Sigmoid colon (tissue), 4 donors: ENCODE results near the gene MAMSTR.

Source experiments
- CTCF ChIP-seq, 4 experiments: fragments of 450-650 bp in 3 of 4; fragments of 200-600 bp in 1 of 4; IDR thresholded peaks; one replicate each; pipeline ENCODE4 v1.5.1; 2016 to 2019; ENCODE audit warnings: antibody characterized with exemption in 4 of 4, mild to moderate bottlenecking in 3 of 4, moderate library complexity in 2 of 4
- POLR2A ChIP-seq, 2 donors: fragments of 450-650 bp; IDR thresholded peaks; one replicate each; pipeline ENCODE4 v1.6.1; 2016; ENCODE audit warnings: antibody characterized with exemption in 2 of 2, mild to moderate bottlenecking in 2 of 2, moderate library complexity in 2 of 2
- POLR2AphosphoS5 ChIP-seq, 4 donors: sonication (generic); formaldehyde crosslinking; IDR thresholded peaks; one replicate each; pipeline ENCODE4 v1.6.1; 2017; ENCODE audit warnings: antibody characterized with exemption in 4 of 4

DNA sequence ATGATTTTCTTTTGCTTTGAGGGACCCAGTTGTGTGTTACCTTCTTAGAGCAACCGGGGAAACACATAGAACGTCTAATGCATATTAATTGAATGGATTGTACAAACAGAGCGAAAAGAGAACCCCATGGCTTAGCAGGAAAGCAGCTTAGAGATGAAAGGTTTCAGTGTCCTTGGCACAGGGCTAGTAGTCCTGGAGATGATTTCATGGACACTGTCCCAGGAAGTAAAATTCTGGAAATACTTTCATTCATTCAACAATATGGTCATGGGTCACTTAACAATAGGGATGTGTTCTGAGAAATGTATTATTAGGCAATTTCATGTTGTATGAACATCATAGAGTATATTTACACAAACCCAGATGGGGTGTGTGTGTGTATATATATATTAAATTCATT, 33.4 kb downstream of the MAMSTR start:
- TF ChIP-seq CTCF (IDR thresholded peaks at IDR 0.05) (no peak), POLR2AphosphoS5 (IDR thresholded peaks at IDR 0.05) (no peak), POLR2A (IDR thresholded peaks at IDR 0.05) (no peak)
